MG63 (cell line): ENCODE measurements around the gene CASZ1. TPM values are rescaled to one million over a fixed set of nuclear protein-coding genes. Genes with fewer than 3 reads are reported as not detected.

Experiments
- DNase-seq: peaks from one replicate; pipeline ENCODE4 v3.0.0-alpha.2; 2020
- H3K27me3 ChIP-seq: fragments of 250-450 bp; sonication (Bioruptor Pico); 2 replicates; pipeline ENCODE4 v1.5.1; 2020; ENCODE audit warnings: mild to moderate bottlenecking, moderate library complexity
- H3K36me3 ChIP-seq: fragments of 250-450 bp; sonication (Bioruptor Pico); 2 replicates; pipeline ENCODE4 v1.5.1; 2020; ENCODE audit warnings: mild to moderate bottlenecking, moderate library complexity
- H3K4me3 ChIP-seq: fragments of 250-450 bp; sonication (Bioruptor Pico); 2 replicates; pipeline ENCODE4 v1.5.1; 2020; ENCODE audit warnings: mild to moderate bottlenecking, moderate library complexity
- H3K9me3 ChIP-seq: fragments of 250-450 bp; sonication (Bioruptor Pico); 2 replicates; pipeline ENCODE4 v1.5.1; 2020; ENCODE audit warnings: mild to moderate bottlenecking, moderate library complexity
- total RNA-seq: library from RNA; depleted of rRNA; stranded (reverse); fragments of >200 nt; shearing (Covaris generic); gene quantifications from 2 replicates; pipeline ENCODE4 v1.2.3, GENCODE V29; 2014; ENCODE audit warnings: low replicate concordance

Gene CASZ1
- total RNA-seq, 1 experiment from 2014 or later = 1.1 TPM

- no peak for DNase-seq
- Histone ChIP-seq H3K4me3 (no peak overlapping the region), H3K36me3 (no peaks in the 10 kb centered on the region), H3K27me3 (no peaks in the 10 kb centered on the region), H3K9me3 (no peaks in the 10 kb centered on the region)
These were observed 113.8 kb downstream of the CASZ1 start for GRCh38 chr1:10682449-10683309.

GRCh38 chr1:10682108-10682445 lies 114.4 kb downstream of the CASZ1 start:
- DNase-seq = no peak
- no peak overlapping the region for H3K4me3 ChIP-seq
- H3K36me3 ChIP-seq = no peaks in the 10 kb centered on the region
- H3K9me3 ChIP-seq = no peaks in the 10 kb centered on the region
- H3K27me3 ChIP-seq = no peaks in the 10 kb centered on the region

GRCh38 chr1:10681296-10682107 lies 114.9 kb downstream of the CASZ1 start:
- DNase-seq = no peak
- H3K9me3 ChIP-seq = no peaks in the 10 kb centered on the region
- no peaks in the 10 kb centered on the region for H3K27me3 ChIP-seq
- H3K4me3 ChIP-seq = no peak overlapping the region
- no peaks in the 10 kb centered on the region for H3K36me3 ChIP-seq

GRCh38 chr1:10680487-10680886 lies 116.0 kb downstream of the CASZ1 start:
- Histone ChIP-seq H3K36me3 (no peaks in the 10 kb centered on the region), H3K4me3 (no peak overlapping the region), H3K27me3 (no peaks in the 10 kb centered on the region), H3K9me3 (no peaks in the 10 kb centered on the region)
- DNase-seq = no peak

GRCh38 chr1:10679496-10680220 lies 116.8 kb downstream of the CASZ1 start:
- no peaks in the 10 kb centered on the region for H3K9me3 ChIP-seq
- H3K4me3 ChIP-seq = no peak overlapping the region
- no peaks in the 10 kb centered on the region for H3K36me3 ChIP-seq
- no peaks in the 10 kb centered on the region for H3K27me3 ChIP-seq
- DNase-seq = peak; percentile 70

GRCh38 chr1:10678852-10679251 lies 117.6 kb downstream of the CASZ1 start:
- DNase-seq = no peak
- H3K4me3 ChIP-seq = no peak overlapping the region
- H3K27me3 ChIP-seq = no peaks in the 10 kb centered on the region
- H3K9me3 ChIP-seq = no peaks in the 10 kb centered on the region
- no peaks in the 10 kb centered on the region for H3K36me3 ChIP-seq

- no peak overlapping the region for H3K4me3 ChIP-seq
- no peak for DNase-seq
- no peaks in the 10 kb centered on the region for H3K36me3 ChIP-seq
- no peaks in the 10 kb centered on the region for H3K9me3 ChIP-seq
- H3K27me3 ChIP-seq = no peaks in the 10 kb centered on the region
These were observed 118.0 kb downstream of the CASZ1 start for GRCh38 chr1:10678402-10678801.

GRCh38 chr1:10677491-10678391 lies 118.7 kb downstream of the CASZ1 start:
- no peak for DNase-seq
- Histone ChIP-seq H3K27me3 (no peaks in the 10 kb centered on the region), H3K4me3 (no peak overlapping the region), H3K36me3 (no peaks in the 10 kb centered on the region), H3K9me3 (no peaks in the 10 kb centered on the region)

GRCh38 chr1:10676963-10677362 lies 119.5 kb downstream of the CASZ1 start:
- H3K9me3 ChIP-seq = no peaks in the 10 kb centered on the region
- H3K4me3 ChIP-seq = no peak overlapping the region
- H3K27me3 ChIP-seq = no peaks in the 10 kb centered on the region
- no peak for DNase-seq
- H3K36me3 ChIP-seq = no peaks in the 10 kb centered on the region

- no peak overlapping the region for H3K4me3 ChIP-seq
- DNase-seq = no peak
- no peaks in the 10 kb centered on the region for H3K27me3 ChIP-seq
- H3K36me3 ChIP-seq = no peaks in the 10 kb centered on the region
- no peaks in the 10 kb centered on the region for H3K9me3 ChIP-seq
These were observed 120.6 kb downstream of the CASZ1 start for GRCh38 chr1:10675813-10676212.

GRCh38 chr1:10674700-10675609 lies 121.5 kb downstream of the CASZ1 start:
- no peaks in the 10 kb centered on the region for H3K9me3 ChIP-seq
- no peaks in the 10 kb centered on the region for H3K27me3 ChIP-seq
- H3K36me3 ChIP-seq = no peaks in the 10 kb centered on the region
- no peak for DNase-seq
- H3K4me3 ChIP-seq = no peak overlapping the region

GRCh38 chr1:10674222-10674621 lies 122.2 kb downstream of the CASZ1 start:
- no peaks in the 10 kb centered on the region for H3K36me3 ChIP-seq
- no peaks in the 10 kb centered on the region for H3K27me3 ChIP-seq
- H3K9me3 ChIP-seq = no peaks in the 10 kb centered on the region
- DNase-seq = no peak
- no peak overlapping the region for H3K4me3 ChIP-seq

GRCh38 chr1:10673109-10673711 lies 123.2 kb downstream of the CASZ1 start:
- no peak for DNase-seq
- no peaks in the 10 kb centered on the region for H3K27me3 ChIP-seq
- no peaks in the 10 kb centered on the region for H3K36me3 ChIP-seq
- H3K9me3 ChIP-seq = no peaks in the 10 kb centered on the region
- H3K4me3 ChIP-seq = no peak overlapping the region

GRCh38 chr1:10672343-10673050 lies 123.9 kb downstream of the CASZ1 start:
- Histone ChIP-seq H3K4me3 (no peak overlapping the region), H3K36me3 (no peaks in the 10 kb centered on the region), H3K27me3 (no peaks in the 10 kb centered on the region), H3K9me3 (no peaks in the 10 kb centered on the region)
- no peak for DNase-seq
